NCI-H446 treated with DMSO at 0.1 percent for 48 hours (cell line): Measurements from ENCODE around the gene C1QTNF2.

Experiments used
- DNase-seq: peaks from one replicate; lab custom pipeline; 2025; lab: John Stamatoyannopoulos, UW

C1QTNF2 gene, protein sequence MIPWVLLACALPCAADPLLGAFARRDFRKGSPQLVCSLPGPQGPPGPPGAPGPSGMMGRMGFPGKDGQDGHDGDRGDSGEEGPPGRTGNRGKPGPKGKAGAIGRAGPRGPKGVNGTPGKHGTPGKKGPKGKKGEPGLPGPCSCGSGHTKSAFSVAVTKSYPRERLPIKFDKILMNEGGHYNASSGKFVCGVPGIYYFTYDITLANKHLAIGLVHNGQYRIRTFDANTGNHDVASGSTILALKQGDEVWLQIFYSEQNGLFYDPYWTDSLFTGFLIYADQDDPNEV

DNA sequence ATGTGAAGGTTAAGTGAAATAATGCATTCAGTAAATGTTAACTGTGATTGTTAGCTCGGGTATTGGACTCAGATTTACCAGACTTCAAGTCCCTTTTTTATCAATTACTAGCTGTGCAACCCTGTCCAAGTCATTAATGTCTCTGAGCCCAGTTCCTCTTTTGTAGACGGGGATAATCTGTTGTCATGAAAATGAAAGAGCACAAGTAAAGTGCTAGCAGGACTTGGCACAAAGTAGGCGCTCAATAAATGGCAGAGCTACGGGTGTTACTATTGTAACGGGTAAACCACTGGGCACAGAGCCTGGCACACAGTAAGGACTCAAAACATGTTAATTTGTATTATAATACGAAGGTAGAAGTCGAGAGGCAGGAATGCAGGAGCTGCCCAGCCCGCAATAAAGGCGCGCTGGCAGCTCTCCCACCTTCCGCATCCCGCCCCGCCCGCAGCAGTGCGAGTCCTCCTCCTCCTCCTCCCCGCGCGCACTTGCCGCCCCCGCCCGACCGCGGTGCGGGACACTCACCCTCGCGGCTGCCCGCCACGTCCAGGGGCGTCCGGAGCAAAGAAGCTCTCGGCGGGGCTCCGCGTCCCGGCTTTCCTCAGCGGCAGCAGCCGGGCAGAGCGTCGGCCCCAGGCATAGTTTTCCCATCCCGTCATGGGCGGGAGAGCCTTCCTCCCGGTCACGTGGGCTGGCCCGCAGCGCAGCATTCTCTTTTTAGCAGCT is at the start of gene C1QTNF2:
TSS of gene C1QTNF2 (minus strand) at position 637 of the 723 bp plus-strand sequence. CDS start 15,615 bp downstream, outside the sequence.
- no peak for DNase-seq

DNA sequence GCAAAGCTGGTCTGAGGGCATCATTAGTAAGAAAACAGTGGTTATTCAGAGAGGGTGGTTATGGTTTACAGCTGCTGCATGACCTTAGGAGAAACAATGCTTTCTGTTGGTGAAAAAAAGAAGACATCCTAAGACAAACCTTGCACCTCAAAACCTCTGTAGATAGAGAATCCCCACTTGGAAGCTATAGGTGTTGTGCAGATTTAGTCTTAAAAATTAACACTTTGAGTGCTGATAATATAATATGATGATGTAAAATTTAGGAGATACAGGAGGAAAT is 49.8 kb upstream of the C1QTNF2 start:
- DNase-seq, result no peak

GRCh38 chr5:160419458-160420330 is 49.3 kb upstream of the C1QTNF2 start:
- DNase-seq, result no peak

GRCh38 chr5:160418561-160419457 is 48.4 kb upstream of the C1QTNF2 start, which contains the start of gene SLU7:
TSS of gene SLU7 (minus strand) at chr5:160419081. CDS start at chr5:160415294, 3,787 bp downstream.
- DNase-seq, result peak; percentile 89

GRCh38 chr5:160399402-160400353 is 29.3 kb upstream of the C1QTNF2 start, which contains the start of gene FAM200C:
TSS of gene FAM200C (minus strand) at chr5:160400054. CDS start at chr5:160395490, 4,564 bp downstream.
- DNase-seq, result peak; percentile 87

DNA sequence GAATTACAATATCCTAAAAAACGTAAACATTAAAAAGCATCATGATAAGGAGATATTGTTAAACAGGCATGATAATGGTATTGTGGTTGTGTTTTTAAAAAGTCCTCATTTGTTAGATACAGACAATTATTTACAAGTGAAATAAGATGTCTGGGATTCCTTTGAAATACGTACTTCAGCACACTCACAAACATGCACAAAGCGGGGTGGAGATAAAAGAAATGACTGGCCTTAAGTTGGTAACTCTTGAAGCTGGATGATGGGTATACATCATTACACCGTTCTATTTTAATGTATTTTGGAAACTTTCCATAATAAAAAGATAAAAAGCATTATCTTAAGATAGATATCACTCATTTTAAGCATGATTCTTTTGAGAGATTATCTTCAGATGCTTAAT is 28.4 kb upstream of the C1QTNF2 start:
- no peak for DNase-seq

GRCh38 chr5:160397492-160397891 is 27.1 kb upstream of the C1QTNF2 start:
- no peak for DNase-seq

- DNase-seq, result no peak
Measured at GRCh38 chr5:160395111-160395510, 24.7 kb upstream of the C1QTNF2 start.

DNA sequence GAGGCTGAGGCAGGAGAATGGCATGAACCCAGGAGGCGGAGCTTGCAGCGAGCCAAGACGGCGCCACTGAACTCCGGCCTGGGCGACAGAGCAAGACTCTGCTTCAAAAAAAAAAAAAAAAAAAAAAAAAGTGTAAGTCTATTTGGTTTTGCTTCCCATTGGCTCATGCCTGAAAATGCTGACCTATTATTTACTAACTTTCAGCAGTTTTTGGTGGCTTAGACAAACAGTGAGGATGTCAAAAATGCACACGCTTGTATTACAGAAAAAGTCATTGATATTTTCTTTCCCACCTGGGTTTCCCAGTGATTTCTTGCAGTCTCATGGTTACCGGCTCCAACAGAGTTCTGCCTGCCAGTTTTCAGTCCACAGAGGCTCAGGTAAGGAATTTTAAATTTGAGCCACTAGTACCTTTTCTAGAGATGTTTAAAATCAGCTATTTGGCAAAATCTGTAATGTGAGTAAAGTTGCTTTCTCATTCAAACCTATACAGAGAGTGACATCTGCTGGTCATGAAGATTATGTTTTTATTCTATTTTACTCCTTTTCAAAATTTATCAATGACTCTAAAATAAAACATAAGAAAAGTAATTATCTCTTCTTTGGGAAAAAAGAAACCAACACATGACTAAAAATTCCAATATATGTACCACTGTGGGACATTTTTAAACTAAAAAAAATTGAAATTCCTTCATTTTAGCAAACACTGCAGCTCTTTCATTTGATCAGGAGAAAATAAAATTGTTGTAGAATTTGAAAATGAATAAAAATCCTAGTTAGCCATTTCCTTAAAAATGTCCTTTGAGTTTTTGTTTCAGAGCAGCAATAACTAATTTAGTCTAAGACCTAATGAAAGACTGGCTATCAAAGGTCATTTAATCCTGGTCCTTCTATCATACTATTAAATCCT is 20.6 kb upstream of the C1QTNF2 start:
- DNase-seq, result no peak

DNA sequence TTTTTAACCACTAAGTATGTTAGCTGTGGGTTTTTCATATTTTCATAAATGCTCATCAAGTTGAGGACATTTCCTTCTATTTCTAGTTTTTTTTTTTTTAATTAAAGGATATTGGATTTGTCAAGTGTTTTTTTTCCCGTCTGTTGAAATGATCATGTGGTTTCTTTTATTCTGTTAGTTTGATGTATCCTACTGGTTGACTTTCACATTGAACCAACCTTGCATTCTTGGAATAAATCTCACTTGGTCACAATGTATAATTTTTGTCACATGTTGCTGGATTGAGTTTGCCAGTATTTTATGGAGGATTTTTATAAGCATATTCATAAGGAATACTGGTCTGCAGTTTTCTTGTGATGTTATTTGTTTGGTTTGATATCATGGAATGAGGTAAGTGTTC is 17.0 kb upstream of the C1QTNF2 start:
- no peak for DNase-seq

DNA sequence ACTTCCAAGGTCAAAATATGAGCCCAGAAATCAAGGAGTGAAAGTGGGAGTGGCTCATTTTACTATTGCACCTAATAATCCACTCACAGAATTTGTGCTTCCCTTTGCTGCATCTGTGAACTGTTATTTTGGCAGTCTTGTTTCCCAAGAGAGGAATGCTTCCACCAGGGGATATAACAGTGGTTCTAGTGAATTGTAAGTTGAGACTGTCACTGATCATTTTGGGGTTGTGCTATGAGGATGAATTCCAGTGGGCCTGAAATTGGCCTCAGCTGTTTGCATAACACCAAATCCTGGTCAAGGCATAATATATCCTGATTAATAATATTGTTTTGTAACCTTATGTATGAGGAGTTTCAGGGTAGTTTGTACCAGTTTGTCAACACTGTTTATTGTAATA is 15.1 kb upstream of the C1QTNF2 start:
- no peak for DNase-seq

- DNase-seq, result no peak
Measured at GRCh38 chr5:160384681-160385080, 14.3 kb upstream of the C1QTNF2 start.

DNA sequence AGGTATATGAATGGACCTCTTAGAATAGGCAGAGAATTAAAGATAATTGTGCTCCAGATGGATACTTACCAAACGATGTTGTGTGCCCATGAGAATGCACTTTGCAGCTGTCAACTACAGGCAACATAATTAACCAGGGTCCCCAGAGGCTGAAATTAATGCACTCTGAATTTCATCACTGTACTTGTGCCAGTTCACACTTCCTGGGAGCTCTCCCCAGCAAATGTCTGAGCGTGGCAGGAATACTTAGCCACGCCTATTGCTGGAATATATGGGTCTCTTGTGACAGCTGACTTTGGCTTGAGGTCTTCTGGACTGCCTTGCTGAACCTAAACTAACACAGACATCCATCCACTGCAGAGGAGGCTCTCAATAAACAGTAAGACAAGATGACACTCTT is 11.9 kb upstream of the C1QTNF2 start:
- no peak for DNase-seq

GRCh38 chr5:160380041-160380440 is 9.6 kb upstream of the C1QTNF2 start:
- no peak for DNase-seq

GRCh38 chr5:160379511-160379910 is 9.1 kb upstream of the C1QTNF2 start:
- no peak for DNase-seq

- DNase-seq, result no peak
Measured at GRCh38 chr5:160378330-160378729, 7.9 kb upstream of the C1QTNF2 start.

- DNase-seq, result no peak
Measured at GRCh38 chr5:160377651-160378050, 7.2 kb upstream of the C1QTNF2 start.

- DNase-seq, result no peak
Measured at GRCh38 chr5:160376416-160376815, 6.0 kb upstream of the C1QTNF2 start.

DNA sequence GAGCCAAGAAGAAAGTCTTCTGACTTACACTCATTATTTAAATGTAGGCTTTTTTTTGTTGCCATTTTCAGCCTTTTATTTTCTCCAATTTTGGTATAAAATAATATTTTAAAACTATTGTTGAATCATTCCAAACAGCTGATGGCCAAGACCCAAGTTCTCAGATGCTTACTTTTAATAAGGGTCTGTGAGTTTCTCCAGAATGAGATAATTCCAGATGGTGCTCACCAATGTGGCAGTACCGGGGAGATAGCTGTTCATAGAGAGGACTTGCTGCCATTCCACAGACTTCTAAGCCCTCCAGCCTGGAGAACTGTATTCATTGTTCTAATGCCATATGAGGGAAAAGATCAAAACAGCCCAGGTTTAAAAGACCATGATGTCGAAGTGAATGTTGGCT is 5.3 kb upstream of the C1QTNF2 start:
- no peak for DNase-seq
